Ishikawa (cell line): Measurements from ENCODE around the gene ZNF112.

ENCODE experiments used
- CEBPB ChIP-seq: IDR thresholded peaks from 2 replicates; pipeline ENCODE4 v1.6.1; 2012
- CREB1 ChIP-seq: IDR thresholded peaks from 2 replicates; pipeline ENCODE4 v1.6.1; 2012; ENCODE audit warnings: low read depth
- EGR1 ChIP-seq: IDR thresholded peaks from 2 replicates; pipeline ENCODE4 v1.6.1; 2012
- EP300 ChIP-seq: IDR thresholded peaks from 2 replicates; pipeline ENCODE4 v1.6.1; 2012; ENCODE audit warnings: borderline replicate concordance
- FOXM1 ChIP-seq: IDR thresholded peaks from 2 replicates; pipeline ENCODE4 v1.6.1; 2012; ENCODE audit warnings: low read depth, borderline replicate concordance
- NFIC ChIP-seq: IDR thresholded peaks from 2 replicates; pipeline ENCODE4 v1.6.1; 2012
- RAD21 ChIP-seq: IDR thresholded peaks from 2 replicates; pipeline ENCODE4 v1.6.1; 2012; ENCODE audit warnings: low read depth
- TAF1 ChIP-seq: IDR thresholded peaks from 2 replicates; pipeline ENCODE4 v1.6.1; 2012; ENCODE audit warnings: low read depth, mild to moderate bottlenecking
- TCF12 ChIP-seq: IDR thresholded peaks from 2 replicates; pipeline ENCODE4 v1.6.1; 2012; ENCODE audit warnings: low read depth
- TEAD4 ChIP-seq: IDR thresholded peaks from 2 replicates; pipeline ENCODE4 v1.6.1; 2012
- YY1 ChIP-seq: IDR thresholded peaks from 2 replicates; pipeline ENCODE4 v1.6.1; 2012; ENCODE audit warnings: low read depth
- ZBTB7A ChIP-seq: IDR thresholded peaks from 2 replicates; pipeline ENCODE4 v1.6.1; 2012; ENCODE audit warnings: low read depth
- TF ChIP-seq, protein P1 (sequence below): IDR thresholded peaks from 2 replicates; pipeline ENCODE4 v1.6.1; 2012
- TF ChIP-seq, protein P2 (sequence below): IDR thresholded peaks from 2 replicates; pipeline ENCODE4 v1.6.1; 2012; ENCODE audit warnings: low read depth, mild to moderate bottlenecking
- TF ChIP-seq, protein P3 (sequence below): IDR thresholded peaks from 2 replicates; pipeline ENCODE4 v1.6.1; 2012

Gene ZNF112

DNA sequence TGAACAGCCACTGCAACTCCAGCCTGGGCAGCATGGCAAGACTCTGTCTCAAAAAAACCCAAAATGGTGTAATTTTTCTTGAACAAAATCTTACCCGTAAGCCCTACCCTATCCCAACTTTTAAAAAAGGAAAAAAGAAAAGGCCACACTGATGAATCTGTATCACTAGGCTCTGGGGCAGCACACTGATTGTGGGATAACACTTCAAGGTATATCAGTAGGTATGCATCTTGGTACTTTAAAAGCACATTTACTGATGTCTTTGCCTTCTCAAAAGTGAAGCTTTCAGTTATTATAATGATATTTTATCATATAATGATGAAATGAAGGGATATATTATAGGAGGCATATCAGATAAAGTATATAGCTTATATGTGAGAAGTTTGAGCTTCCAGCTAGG, 24.3 kb downstream of the ZNF112 start:
- no peak for TF ChIP-seq RAD21

DNA sequence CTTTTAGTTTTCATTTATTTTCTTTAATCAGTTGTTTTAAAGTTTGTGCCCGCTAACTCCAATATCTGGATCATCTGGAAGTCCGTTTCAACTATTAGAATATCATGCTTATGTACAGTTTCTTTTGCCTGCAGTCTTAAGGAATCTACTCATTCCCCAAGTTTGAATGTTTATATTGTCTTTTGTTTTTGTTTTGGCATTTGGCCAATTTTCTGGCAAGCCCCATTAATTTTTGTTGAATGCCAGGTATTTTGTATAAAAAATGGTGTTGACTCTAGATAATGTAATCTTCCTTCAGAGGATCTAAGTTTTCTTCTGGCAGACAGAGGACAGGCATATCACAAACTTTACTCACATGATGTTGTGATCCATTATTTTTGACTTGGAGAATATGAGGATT, 40.6 kb downstream of the ZNF112 start:
- TF ChIP-seq NFIC (peak; percentile 86), TEAD4 (peak; percentile 29; the same call in 1 of the 2 replicates), FOXM1 (no peak), CREB1 (no peak)
- TF ChIP-seq, protein P1, sequence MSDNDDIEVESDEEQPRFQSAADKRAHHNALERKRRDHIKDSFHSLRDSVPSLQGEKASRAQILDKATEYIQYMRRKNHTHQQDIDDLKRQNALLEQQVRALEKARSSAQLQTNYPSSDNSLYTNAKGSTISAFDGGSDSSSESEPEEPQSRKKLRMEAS = no peak

DNA sequence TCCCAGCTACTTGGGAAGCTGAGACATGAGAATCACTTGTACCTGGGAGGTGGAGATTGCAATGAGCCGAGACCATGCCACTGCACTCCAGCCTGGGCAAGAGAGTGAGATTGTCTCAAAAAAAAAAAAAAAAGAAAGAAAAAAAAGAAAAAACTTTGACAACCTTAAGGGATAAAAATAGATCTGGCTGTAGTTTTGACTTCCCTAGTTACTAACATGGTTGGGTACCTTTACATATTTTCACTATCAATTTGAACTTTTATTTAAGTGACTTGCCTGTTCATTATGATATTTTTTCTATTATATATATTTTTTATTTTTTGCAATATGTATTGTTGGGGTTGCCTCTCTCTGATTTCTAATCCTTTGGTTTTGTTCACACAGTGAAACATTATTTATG, 43.2 kb downstream of the ZNF112 start:
- TF ChIP-seq, protein P2, sequence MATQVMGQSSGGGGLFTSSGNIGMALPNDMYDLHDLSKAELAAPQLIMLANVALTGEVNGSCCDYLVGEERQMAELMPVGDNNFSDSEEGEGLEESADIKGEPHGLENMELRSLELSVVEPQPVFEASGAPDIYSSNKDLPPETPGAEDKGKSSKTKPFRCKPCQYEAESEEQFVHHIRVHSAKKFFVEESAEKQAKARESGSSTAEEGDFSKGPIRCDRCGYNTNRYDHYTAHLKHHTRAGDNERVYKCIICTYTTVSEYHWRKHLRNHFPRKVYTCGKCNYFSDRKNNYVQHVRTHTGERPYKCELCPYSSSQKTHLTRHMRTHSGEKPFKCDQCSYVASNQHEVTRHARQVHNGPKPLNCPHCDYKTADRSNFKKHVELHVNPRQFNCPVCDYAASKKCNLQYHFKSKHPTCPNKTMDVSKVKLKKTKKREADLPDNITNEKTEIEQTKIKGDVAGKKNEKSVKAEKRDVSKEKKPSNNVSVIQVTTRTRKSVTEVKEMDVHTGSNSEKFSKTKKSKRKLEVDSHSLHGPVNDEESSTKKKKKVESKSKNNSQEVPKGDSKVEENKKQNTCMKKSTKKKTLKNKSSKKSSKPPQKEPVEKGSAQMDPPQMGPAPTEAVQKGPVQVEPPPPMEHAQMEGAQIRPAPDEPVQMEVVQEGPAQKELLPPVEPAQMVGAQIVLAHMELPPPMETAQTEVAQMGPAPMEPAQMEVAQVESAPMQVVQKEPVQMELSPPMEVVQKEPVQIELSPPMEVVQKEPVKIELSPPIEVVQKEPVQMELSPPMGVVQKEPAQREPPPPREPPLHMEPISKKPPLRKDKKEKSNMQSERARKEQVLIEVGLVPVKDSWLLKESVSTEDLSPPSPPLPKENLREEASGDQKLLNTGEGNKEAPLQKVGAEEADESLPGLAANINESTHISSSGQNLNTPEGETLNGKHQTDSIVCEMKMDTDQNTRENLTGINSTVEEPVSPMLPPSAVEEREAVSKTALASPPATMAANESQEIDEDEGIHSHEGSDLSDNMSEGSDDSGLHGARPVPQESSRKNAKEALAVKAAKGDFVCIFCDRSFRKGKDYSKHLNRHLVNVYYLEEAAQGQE = no peak
- TF ChIP-seq TCF12 = no peak
- TF ChIP-seq EP300 = no peak
- TF ChIP-seq, protein P1 = no peak
- TF ChIP-seq RAD21 = no peak
- TF ChIP-seq FOXM1 = no peak

DNA sequence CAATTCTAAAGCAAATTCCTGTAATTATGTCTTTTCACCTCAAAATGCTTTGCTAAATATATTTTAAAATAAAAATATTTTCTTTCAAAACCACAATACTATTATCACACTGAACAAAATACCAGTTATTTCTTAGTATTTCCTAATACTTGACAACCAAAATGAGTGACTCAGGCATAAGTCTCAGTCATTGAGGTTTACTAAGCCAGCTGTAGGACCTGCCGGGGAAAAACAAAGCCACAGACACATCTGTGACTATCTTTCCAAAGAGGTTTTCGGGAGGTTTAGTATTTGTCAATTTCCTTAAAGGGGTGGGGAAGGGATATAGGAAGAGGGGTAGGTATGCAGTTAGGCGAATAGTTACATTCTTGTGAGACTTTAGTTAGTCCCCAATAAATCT, 48.5 kb downstream of the ZNF112 start:
- TF ChIP-seq FOXM1 = no peak
- no peak for TF ChIP-seq NFIC
- no peak for TF ChIP-seq CREB1
- no peak for TF ChIP-seq TEAD4
- TF ChIP-seq TCF12 = no peak
- no peak for TF ChIP-seq EP300
- TF ChIP-seq, protein P2 = no peak
- TF ChIP-seq, protein P3, sequence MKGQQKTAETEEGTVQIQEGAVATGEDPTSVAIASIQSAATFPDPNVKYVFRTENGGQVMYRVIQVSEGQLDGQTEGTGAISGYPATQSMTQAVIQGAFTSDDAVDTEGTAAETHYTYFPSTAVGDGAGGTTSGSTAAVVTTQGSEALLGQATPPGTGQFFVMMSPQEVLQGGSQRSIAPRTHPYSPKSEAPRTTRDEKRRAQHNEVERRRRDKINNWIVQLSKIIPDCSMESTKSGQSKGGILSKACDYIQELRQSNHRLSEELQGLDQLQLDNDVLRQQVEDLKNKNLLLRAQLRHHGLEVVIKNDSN = no peak
- no peak for TF ChIP-seq RAD21
- TF ChIP-seq, protein P1 = no peak
- no peak for TF ChIP-seq CEBPB
- TF ChIP-seq TAF1 = no peak
- TF ChIP-seq EGR1 = no peak

DNA sequence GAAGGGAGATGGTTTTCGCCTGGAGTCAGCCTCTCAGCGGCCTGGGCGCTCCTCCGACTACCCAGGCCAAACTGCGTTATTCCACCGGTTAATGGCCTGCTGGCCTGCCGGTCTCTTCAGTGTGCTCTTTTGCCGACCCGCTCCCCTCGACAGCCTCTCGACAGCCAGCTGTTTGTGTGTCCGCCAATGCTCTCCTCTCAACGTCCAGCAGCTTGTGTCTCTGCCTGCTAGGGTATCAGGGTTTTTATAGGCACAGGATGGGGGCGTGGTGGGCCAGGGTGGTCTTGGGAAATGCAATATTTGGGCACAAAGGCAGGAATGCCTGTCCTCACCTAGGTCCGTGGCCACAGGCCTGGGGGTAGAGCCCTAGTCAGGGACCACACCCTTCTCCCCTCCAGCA, 50.2 kb downstream of the ZNF112 start:
- TF ChIP-seq CREB1 = no peak
- TF ChIP-seq, protein P1 = no peak
- no peak for TF ChIP-seq TAF1
- TF ChIP-seq EP300 = no peak
- no peak for TF ChIP-seq RAD21
- TF ChIP-seq, protein P3 = no peak

DNA sequence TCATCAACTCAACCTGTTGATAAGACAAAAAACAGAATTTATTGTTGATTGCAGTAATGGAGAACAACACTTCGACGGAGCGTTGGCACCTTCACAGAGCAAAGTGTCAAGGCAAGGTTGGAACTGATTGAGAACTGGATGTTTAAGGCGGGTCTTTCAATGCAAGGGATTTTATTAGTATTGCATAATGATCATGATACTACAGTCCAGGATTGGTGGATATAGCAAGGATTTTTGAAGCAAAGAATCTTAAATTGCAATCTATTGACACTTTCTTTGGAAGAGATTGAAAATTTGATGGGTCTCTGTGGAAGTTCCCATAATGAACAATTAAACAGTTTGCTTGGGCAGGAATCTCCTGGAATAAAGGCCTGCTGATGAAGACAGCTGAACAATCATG, 51.0 kb downstream of the ZNF112 start:
- no peak for TF ChIP-seq TAF1
- TF ChIP-seq, protein P2 = no peak
- TF ChIP-seq CREB1 = no peak
- no peak for TF ChIP-seq RAD21
- TF ChIP-seq, protein P3 = no peak
- TF ChIP-seq, protein P1 = no peak
- TF ChIP-seq EP300 = no peak
- TF ChIP-seq NFIC = no peak
- no peak for TF ChIP-seq ZBTB7A
- TF ChIP-seq EGR1 = no peak
- no peak for TF ChIP-seq TEAD4
- no peak for TF ChIP-seq CEBPB
- TF ChIP-seq TCF12 = no peak
- no peak for TF ChIP-seq FOXM1
- no peak for TF ChIP-seq YY1
